ENCODE data around the gene TPM2.

- no peak for TF ChIP-seq CTCF (IDR thresholded peaks at IDR 0.05)
- TF ChIP-seq POLR2AphosphoS5 (IDR thresholded peaks at IDR 0.05; ENCODE audit: low read depth, low read length) = no peak
- no peak for TF ChIP-seq REST (IDR thresholded peaks at IDR 0.05; ENCODE audit: insufficient read depth in 1 of 2, low read depth in 2 of 2, low read length in 1 of 2)
Measured at GRCh38 chr9:35729101-35729500, 39.4 kb upstream of the TPM2 start.

Data from Panc1 (cell line).